Thyroid gland (tissue), 4 donors: ENCODE data around the gene PXDN. TPM values are rescaled to one million over a fixed set of nuclear protein-coding genes. Genes with fewer than 3 reads are reported as not detected.

Experiments
- DNase-seq, 2 donors: peaks; one replicate each; pipeline ENCODE4 v3.0.0-alpha.2; 2019
- H3K27ac ChIP-seq, 3 donors: fragments of 200-600 bp; sonication (generic); 1 replicate in 2 of 3; 2 replicates in 1 of 3; pipeline ENCODE4 v1.5.1; 2016 to 2019; ENCODE audit warnings: mild to moderate bottlenecking in 1 of 3, moderate library complexity in 1 of 3
- H3K27me3 ChIP-seq: fragments of 200-600 bp; sonication (generic); one replicate; pipeline ENCODE4 v1.5.1; 2019
- H3K36me3 ChIP-seq, 2 donors: fragments of 200-600 bp; sonication (generic); one replicate each; pipeline ENCODE4 v1.5.1; 2016 to 2019
- H3K4me1 ChIP-seq, 2 donors: fragments of 200-600 bp; sonication (generic); one replicate each; pipeline ENCODE4 v1.5.1; 2017 to 2019
- H3K4me3 ChIP-seq, 3 donors: fragments of 200-600 bp; sonication (generic); replicated peaks in 1 of 3; 1 replicate in 2 of 3; 2 replicates in 1 of 3; pipeline ENCODE4 v1.5.1; 2016; ENCODE audit warnings: mild to moderate bottlenecking in 1 of 3
- H3K9me3 ChIP-seq: fragments of 200-600 bp; sonication (generic); one replicate; pipeline ENCODE4 v1.5.1; 2017
- CTCF ChIP-seq, 6 experiments: fragments of 200-600 bp in 3 of 6; fragments of 450-650 bp in 3 of 6; sonication (generic) in 3 of 6; IDR thresholded peaks; one replicate each; pipeline ENCODE4 v1.5.1; 2016 to 2019; ENCODE audit warnings: antibody characterized with exemption in 6 of 6, mild to moderate bottlenecking in 2 of 6, inconsistent platforms in 1 of 6, moderate library complexity in 1 of 6
- POLR2A ChIP-seq, 2 donors: fragments of 450-650 bp; IDR thresholded peaks; one replicate each; pipeline ENCODE4 v1.6.1; 2017; ENCODE audit warnings: antibody characterized with exemption in 2 of 2, mild to moderate bottlenecking in 2 of 2, moderate library complexity in 1 of 2
- WGBS, 2 donors: methylation state at CpG; one replicate each; pipeline ENCODE4 v1.1.5; 2017; 5-methylcytosine and 5-hydroxymethylcytosine counted together
- intact Hi-C: fragments of 100-400 bp; cut with DNase I; formaldehyde crosslinking; loops from one replicate; pipeline ENCODE4 v1.15.1; 2023
- total RNA-seq, 4 donors: library from RNA; depleted of rRNA; stranded (reverse); fragments of >200 nt; gene quantifications; one replicate each; pipeline ENCODE4 v1.2.3, GENCODE V29; 2016

Gene PXDN
- total RNA-seq, 4 donors from 2014 or later = 6.9 to 17.3 (median 13.6) TPM

DNA sequence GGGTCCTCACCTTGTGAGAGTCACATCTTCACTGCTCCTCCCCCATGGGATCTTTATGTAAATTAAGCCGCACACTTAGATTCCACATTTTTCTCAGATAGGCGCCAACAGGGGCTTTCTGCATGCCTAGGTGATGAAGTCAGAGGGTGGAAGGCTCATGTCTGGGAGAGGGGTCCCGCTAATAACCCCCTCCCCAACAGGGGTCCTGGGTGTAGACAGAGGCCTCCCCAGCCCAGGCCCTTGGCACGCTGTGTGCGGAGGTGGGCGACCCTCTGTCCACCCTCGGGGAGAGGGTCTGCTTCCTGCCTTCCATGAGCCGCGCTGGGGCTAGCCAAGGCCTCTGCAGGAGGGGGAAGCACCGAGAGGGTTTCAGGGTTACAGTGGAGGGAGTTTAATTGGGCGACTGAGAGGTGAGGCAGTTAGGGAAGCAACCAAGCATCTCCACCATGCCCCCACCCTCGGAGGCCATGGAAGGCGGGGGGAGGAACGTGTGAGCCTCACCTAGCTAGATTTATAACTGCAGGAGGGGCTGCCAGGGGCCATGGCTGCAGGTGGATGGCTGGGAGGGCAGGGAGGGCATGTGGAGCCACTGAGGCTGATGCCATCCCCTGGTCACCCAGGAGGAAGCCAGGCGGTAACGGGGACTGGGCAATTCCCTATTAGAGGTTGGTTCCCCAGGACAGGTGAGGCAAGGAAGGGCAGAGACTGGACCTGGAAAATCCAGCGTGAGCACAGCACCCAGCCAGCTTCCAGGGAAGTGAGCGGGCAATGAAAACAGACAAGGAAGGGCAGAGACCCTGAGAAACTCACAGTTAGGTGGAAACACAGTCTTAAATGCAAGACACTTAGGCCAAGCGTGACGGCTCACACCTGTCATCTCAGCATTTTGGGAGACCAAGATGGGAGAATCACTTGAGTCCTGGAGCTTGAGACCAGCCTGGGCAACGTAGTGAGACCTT is 7.7 kb upstream of the PXDN start:
- Histone ChIP-seq H3K4me3 (no peak overlapping the region), H3K36me3 (no peaks in the 10 kb centered on the region), H3K27ac (no peak overlapping the region), H3K4me1 (peaks cover 0 to 8% of the 10 kb centered on the region in 2 donors), H3K9me3 (no peaks in the 10 kb centered on the region), H3K27me3 (no peaks in the 10 kb centered on the region)
- WGBS, 2 donors = 79 to 89% methylated on average over 17 to 21 of the region's 21 CpGs
- TF ChIP-seq POLR2A (IDR thresholded peaks at IDR 0.05) = no peak
- TF ChIP-seq CTCF (IDR thresholded peaks at IDR 0.05) = no peak
- intact Hi-C loops = no loop called here
- DNase-seq = no peak

DNA sequence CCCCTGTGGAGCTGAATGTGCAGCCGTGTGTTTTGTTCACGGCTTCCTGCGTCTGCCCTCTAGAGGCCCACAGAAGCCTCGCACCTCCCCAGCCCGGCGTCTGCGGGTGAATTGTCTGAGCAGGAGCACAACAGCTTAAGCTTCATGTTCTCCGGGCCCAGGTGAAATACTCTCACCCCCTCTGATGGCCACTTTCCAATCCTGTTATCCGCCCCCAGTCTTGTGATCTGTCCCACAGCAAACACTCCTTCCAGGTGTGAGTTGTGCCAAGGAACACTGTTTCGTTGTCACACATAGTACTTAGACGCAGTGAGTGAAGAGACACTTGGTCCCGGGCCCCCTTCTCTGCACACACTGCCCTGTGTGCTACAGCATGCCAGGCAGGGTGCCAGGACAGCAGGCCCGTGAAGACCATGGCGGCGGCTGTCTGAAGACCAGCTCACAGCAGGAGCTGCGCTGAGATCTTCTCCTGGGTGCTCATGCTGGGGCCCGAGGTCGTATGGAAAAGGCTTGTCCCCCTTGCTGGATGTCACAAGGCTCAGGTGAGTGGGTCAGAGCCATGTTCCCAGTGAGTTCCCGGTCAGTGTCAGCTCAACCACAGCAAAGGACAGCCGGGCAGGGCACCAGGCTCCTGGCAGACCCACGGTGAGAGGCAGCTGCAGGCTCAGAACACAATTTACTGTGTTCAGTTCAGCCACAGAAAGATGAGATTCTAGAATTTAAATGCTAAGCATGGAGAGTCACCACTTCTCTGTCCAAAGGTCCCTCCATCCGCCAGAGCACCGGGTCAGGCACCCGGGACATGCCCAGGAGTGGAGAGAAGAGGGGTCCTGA is 6.8 kb upstream of the PXDN start:
- WGBS, 2 donors = 24 to 32% methylated on average over 19 to 22 of the region's 24 CpGs
- H3K27me3 ChIP-seq = no peaks in the 10 kb centered on the region
- TF ChIP-seq POLR2A (IDR thresholded peaks at IDR 0.05) (no peak), CTCF (IDR thresholded peaks at IDR 0.05) (peak; percentile 58 to 88 (median 76))
- no peaks in the 10 kb centered on the region for H3K9me3 ChIP-seq
- no peaks in the 10 kb centered on the region for H3K36me3 ChIP-seq
- peak; percentile 89 to 91 for DNase-seq
- H3K27ac ChIP-seq = no peak overlapping the region
- peaks cover 0 to 8% of the 10 kb centered on the region in 2 donors for H3K4me1 ChIP-seq
- intact Hi-C loops = no loop called here
- no peak overlapping the region for H3K4me3 ChIP-seq

DNA sequence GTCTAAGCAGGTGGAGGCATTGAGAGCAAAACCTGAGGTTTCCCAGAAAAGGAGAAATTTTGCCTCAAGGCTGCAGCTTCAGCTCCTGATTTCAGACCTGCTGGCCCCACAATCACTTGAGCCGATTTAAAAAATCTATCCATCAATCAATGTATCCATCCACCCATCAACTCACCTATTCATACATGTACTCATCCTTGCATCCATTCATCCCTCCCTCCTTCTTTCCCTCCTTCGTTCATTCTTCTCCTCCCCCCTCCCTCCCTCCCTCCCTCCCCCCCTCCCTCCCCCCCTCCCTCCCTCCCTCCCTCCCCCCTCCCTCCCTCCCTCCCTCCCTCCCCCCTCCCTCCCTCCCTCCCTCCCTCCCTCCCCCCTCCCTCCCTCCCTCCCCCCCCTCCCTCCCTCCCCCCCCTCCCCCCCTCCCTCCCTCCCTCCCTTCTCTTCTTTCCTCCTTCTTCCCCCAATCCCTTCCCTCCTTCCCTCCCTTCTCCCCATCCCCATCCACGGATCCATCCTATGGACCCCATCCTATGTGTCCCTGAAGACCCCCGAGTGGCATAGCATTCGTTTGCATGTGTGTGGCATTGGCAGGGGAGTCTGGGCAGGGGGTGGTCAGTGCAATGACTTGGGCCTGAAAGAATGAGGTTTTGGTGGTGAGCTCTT is 6.1 kb upstream of the PXDN start:
- intact Hi-C loops = no loop called here
- Histone ChIP-seq H3K27ac (no peak overlapping the region), H3K27me3 (no peaks in the 10 kb centered on the region), H3K36me3 (no peaks in the 10 kb centered on the region), H3K4me1 (peaks cover 0 to 8% of the 10 kb centered on the region in 2 donors), H3K4me3 (no peak overlapping the region), H3K9me3 (no peaks in the 10 kb centered on the region)
- WGBS, 2 donors = 40 to 60% methylated on average over 2 to 5 of the region's 5 CpGs
- DNase-seq = no peak
- no peak for TF ChIP-seq POLR2A (IDR thresholded peaks at IDR 0.05)
- TF ChIP-seq CTCF (IDR thresholded peaks at IDR 0.05) = no peak

DNA sequence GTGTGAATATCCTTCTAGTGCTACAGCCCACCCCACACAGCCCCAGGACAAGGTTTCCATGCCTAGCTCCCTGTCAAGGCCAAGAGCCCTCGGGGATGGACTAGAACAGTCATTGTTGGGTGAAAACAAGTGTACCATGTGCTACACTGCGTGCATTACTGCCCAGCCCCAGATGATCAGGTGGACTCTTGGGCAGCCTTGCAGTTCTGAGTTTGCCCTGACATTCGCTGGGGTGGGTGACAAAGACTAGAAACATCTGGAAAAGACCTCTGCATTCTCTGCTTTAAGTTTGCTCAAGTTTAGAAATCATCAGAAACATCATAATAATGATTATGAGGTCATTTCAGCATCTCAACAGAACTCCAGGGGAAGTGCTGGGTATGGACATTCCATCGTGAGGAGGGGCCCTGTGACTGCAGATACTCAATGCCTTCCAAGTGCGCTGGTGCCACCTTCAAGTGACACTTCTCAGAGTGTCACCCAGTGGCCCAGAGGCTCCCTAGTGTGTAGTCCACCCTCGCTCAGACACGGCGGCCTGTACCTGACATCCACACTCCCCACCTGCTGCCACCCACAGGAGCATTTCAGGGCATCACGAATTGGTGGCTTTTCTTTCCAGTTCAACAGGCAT is 5.3 kb upstream of the PXDN start:
- Histone ChIP-seq H3K27me3 (no peaks in the 10 kb centered on the region), H3K9me3 (no peaks in the 10 kb centered on the region), H3K4me3 (no peak overlapping the region), H3K4me1 (peaks cover 0 to 15% of the 10 kb centered on the region in 2 donors), H3K36me3 (no peaks in the 10 kb centered on the region), H3K27ac (no peak overlapping the region)
- 79 to 81% methylated on average over 8 to 9 of the region's 9 CpGs for WGBS, 2 donors
- DNase-seq = no peak
- intact Hi-C loops = loop anchor here (5.0 kb wide), 1 partner anchor 157 kb away; no protein-coding TSS in a partner anchor
- TF ChIP-seq CTCF (IDR thresholded peaks at IDR 0.05) (no peak), POLR2A (IDR thresholded peaks at IDR 0.05) (no peak)
